Measurements from ENCODE around the gene TMEM131.

TMEM131 gene

DNA sequence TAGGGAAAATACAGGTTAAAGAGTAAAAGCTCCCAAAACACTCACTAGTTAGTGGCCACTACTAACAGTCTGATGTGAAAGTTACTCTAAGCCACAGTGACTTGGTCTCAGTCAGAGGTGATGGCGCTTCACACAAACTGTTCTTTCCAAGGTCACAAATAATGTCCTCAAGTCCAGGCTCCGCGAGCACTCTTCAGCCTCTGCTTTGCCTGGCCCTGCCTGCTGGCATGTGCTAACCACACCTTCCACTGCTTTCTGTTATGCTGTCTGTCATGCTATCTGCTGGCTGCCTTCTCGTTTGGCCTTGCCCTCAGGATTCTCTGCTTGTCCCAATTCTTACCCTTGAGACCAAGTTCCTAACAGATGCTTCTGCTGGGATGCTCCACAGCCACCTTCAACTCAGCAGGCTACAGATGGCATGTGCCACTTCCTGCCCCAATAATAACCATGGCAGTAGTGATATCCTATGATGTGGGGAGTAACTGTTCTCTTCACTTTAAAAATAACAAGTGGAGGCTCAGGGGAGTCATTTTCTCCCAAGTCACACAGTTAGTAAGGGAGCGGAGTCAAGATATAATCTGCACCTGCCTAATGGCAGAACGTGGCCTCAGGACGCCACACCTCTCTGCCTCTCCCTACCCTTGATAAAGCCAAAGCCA, 206.6 kb downstream of the TMEM131 start:
- no peak for DNase-seq

DNA sequence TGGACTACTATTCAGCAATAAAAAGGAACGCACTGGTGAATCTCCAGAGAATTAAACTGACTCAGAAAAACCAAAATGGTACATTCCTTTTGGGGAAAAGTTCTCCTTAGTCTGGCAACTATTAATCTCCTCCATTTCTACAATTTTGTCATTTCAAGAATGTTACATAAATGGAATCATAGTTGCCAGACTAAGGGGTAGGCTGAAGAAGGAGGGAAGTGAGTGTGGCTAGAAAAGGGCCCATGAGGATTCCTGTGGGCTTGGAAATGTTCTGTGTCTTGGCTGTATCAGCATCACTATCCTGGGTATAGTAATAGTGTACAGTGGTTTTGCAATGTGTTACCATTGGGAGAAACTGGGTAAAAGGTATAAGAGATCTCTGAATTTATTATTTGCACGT, 209.9 kb downstream of the TMEM131 start:
- no peak for DNase-seq

DNA sequence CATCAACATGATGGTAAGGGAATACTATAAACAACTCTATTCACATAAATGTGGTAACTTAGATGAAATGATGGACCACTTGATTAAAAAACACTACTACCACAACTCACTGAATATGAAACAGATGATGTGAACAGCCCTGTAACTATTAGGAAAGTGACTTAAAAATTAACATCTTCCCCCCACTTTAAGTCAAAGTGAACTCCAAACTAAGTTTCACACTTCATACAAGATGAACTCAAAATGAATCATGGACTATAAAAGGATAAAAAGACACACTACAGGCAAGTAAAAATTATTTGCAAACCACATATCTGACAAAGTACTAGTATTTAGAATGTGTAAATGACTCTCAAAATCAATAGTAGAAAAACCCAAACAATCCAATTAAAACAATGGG, 210.8 kb downstream of the TMEM131 start:
- DNase-seq = no peak

DNA sequence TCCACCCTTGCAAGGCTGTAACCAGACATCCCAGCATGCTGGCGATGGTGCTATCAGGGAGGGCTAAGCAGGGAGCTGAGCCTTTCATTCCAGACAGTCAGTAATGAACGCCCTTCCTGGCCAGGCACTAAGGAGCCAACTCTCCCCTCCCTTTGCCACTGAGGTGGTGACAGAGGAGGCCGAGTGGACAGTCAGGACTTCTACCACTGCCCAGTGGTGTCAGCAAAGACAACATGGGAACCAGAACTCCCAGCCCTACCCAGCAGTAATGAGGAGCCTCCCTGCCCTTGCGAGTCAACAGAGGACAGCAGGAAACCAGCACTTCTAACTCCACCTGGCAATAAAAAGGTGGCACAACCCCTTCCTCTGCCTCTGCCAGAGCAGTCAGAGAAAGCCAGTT, 213.8 kb downstream of the TMEM131 start:
- no peak for DNase-seq

DNA sequence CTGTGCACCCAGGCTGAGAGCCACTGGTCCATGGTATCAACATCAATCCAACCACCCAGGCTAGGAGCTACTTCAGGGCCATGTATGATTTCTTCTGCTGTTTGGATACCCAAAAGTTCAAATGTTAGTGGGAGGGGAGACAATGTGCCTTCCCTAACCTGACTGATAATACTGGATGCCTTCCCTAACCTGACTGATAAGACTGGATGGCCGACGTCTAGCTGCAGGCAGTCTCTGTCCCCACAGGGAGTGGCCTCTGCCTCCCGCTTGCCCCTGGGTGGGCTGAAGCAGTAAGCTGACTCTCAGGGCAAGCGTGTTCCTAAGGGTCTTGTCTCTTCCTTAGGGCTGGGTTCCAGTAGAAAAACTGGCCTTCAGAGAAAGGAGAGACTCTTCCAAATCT, 216.6 kb downstream of the TMEM131 start:
- no peak for DNase-seq

DNA sequence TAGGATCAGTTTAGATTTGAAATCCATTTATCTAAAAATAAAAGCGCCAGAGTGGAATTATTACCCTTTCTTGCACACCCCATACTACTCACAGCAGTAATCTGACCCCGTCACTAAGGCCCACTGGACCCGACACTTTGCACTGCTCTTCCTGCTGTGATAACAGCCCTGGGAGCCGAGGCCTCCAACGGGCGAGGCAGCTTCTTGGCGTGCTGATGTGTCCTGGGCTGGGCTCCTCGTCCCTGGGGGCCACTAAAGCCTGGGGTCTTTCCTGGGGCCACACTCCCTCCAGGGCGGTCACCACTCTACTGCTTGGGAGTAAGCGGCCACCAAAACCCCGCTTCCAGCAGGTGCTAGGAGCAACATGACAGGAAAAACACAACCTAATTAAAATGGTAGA, 220.7 kb downstream of the TMEM131 start:
- DNase-seq = no peak

DNA sequence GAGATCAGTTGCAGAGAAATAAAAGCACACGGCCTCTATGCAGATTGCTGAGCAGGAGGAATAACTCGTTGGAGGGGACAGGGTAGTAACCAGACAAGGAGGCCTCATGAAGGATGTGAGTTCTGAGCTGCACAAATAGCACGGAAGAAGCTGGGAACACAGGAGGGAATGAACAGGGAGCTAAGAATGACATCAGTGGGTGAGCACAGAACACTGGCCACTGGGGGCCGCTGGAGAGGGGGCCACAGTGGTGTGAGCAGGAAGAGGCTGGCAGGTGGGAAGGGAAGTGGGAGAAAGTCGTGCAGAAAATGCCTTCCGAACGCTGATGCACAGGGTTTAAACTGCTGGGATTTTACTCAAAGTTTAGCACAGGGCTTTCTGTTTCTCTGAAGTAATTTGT, 221.3 kb downstream of the TMEM131 start:
- no peak for DNase-seq

DNA sequence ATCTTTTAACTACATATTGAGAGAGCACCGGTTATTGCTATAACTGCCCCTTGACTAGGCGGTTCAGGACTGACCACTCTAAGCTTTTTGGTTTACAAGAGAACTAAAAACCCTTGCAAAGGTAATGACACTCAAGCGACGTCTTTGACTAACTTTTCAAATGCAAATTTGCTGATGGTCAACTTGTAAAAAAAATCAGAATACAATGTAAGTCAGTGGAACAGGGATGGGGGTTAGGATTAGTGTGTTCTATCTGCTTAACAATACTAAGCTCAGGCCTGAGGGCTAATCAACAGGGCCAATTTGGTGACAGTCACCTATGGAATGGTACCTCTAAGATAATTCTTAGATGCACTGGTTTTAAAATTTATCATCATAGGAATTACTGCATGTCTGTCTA, 225.3 kb downstream of the TMEM131 start:
- DNase-seq = no peak

DNA sequence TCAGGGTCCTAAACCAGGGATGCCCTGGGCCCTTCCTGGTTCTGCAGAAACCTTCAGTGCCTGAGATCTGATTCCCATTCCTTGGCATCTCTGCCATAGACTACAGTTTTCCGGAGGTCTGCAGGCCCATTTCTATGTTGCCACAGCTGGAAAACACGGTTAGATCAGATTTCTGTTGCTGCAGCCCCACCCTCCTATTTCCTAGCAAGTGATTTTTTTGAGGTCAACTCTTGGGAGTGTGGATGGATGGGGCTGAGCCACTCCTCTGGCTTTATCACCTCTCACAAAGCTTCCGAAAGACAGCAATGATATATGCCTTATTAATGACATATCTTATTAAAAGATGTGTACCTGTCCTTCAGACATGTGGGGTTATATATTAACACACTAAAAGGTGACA, 226.0 kb downstream of the TMEM131 start:
- no peak for DNase-seq

DNA sequence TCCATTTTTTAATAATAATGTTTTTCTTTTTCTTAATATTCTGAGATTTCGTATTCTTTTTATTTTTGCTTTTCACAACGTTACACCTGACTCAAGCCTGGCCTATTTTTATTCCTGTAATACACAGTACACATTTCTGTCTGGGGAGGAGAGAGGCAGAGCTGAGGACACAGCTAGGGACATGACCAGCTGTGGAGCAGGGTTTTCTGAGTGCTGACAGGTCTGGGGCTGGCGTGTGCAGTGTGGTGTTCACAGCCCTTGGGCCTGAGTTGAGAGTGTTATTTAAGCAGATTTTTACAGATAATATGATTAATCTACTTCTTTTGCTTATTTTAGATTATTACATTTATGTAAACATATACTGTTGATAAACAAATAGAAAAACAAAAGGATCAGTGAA, 226.4 kb downstream of the TMEM131 start:
- no peak for DNase-seq

DNA sequence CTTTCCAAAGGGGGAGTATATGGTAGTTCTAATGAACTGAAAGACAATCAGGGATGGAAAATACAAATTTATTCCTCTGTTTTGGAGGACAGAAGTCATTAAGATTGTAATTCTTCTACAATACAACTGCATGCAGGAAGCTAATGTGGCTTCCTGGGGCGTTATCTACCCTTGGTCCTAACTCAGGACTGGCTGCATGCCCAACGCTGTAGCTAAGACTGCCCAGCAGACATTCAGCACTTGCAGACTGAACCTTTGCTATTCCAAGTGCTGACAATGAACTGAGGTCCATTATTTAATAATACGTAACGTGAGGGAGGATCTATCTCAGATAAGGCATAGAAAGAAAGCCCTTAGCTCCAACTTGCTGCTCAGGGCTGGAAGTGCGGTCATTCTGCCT, 229.2 kb downstream of the TMEM131 start:
- DNase-seq = no peak

DNA sequence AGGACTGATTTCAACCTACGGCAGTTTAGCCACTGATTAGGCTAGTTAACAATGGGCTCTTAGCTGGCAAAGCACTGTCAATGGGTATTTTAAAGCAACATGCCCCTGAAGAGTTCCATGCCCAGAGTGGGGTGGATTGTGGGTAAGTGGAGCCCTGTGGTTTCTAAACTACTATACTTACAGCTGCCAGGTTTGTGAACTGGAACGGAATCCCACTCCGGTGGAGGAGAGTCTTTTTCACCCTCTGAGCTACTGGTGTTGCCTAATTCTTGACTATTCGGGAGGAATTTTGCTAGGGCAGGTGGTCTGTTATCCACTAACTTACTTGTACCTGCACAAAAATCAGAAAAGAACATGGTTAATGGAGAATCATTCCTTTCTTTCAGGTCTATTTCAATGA, 229.8 kb downstream of the TMEM131 start:
- DNase-seq = no peak

DNA sequence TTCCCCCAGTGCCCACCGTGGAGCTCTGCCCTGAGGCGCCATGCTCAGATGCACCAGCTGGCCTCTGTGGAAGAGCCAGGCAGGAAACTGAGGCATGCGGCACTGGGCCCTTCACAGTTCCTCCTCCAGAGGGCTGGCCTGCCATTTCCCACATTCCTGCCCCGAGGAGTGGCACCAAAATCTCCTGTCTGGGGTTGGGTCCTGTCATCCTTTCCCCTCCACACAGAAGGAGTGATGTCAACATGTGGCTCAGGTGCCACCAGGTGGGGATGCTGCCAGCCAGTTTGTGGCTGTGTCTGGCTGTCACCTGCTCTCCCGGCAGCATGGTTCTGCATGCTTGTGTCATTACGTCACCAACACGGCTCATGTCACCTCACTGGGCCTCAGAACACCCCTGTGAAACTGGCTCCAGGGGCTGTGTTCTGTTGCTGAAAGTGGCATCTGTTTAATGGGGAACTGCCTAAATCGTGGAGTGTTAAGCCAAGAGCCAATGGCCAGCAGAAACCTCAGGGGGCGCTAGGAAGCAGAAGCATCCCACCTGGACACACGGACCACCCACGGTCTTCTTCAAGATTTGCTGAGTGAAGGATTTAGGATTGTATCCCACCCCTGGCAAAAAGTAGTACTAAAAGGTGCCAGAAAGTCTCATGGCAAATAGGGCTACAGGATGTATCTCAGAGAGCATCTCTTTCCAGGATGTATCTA, 231.0 kb downstream of the TMEM131 start:
- DNase-seq = no peak

DNA sequence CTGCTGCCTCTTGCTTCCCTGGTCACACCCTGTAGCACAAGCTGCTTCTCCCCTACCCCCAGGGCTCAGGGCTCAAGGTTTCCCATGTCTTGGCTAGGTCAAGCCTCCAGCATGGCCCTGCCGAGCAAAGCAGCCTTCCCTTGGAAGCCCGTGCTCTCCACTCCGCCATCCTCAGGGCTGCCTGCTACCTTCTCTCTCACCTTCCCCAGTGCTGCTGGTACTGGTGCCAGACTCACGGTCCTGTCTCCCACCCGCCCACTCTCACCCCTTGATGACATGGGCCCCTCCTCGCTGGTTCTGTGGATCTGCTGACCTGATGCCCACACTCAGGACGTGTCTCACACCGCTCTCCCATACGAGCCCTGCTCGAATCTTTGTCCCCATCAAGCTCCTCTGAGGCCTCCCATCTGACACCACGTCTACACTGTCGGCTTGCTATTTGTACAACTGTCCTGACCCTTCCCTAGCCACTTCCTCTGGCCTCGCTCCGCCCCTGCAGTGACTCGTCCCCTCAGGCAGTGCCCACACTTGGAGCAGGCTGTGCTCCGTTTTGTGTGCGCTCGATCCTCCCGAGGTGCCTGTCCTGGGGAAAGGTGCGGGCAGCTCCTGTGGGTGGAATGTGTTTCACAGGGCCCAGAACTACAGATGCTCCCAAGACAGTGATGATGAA, 232.4 kb downstream of the TMEM131 start:
- no peak for DNase-seq

DNA sequence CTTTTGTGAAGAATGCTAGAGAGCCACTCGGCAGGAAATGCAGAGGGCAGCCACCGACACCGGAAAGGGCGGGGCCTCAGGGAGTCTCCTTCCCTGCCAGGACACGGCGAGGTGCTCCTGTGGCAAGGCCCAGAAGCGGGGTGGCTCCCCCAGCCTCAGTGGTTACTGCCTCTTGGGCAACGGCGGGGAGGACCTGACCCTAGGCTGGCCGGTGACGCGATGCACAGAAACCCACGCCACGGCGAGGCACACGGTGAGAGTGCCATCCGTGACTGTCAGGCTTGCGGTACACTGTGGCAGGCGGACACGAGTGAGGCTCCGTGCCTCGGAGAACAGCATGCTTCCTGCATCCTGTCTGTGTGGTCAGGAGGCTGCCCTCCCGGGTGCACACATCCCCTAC, 234.6 kb downstream of the TMEM131 start:
- DNase-seq = peak; percentile 81

DNA sequence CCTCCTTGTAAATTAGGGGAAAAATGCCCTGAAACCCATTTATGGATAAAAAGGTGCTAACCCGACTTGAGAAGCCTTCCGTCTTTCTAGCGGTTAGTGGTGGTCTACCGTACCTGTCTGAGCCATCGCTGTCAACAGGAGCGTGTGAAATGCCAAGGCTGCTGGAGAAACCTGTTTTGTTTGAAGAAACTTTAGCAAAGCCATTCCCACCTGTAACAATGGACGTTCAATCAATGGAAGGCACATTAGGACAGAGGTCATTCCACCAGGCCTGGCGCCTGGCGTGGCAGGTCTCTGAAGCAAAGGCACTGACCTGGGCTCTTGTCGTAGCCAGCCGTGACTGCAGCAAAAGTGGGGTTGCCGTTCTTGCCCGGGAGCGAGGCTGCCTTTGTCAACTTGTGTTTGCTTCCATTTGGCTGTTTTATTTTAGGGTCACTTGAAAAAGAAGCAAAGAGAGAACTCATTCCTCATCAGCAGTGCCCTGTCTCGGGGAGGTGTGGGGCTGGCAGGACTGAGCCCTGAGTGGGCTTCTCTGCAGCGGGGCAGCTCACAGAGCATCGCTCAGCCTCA, 235.2 kb downstream of the TMEM131 start:
- peak; percentile 54 for DNase-seq

DNA sequence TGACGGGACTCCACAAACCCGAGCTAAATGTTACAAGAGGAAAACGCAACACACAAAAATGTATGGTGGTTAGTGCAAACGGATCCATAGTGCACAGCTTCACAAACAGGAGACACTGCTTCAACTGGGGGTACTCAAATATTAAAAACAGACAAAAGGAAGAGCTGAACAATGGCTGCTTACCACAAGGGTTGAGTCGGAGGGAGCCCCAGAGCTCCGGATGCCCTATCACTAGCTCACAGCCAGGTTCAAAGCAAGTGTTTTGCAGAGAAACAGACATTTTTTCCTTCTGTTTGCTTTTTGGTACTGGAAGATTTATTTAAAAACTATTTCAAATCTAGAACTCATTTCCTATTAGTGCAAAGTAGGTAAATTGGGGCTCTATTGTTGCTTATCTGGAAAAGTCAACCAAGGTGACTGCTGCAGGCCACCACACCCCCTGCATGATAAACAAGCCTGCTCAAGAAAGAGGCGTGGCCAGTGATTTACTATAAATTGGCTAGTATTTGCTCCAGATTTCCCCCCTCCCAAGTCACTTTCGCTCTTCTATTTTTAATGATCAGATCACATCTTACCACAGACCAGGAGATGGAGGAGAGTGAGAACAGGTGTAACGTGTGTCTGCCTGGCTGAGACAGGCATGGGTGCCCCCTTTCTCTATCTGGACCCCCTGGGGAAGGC, 235.9 kb downstream of the TMEM131 start:
- peak; percentile 53 for DNase-seq

DNA sequence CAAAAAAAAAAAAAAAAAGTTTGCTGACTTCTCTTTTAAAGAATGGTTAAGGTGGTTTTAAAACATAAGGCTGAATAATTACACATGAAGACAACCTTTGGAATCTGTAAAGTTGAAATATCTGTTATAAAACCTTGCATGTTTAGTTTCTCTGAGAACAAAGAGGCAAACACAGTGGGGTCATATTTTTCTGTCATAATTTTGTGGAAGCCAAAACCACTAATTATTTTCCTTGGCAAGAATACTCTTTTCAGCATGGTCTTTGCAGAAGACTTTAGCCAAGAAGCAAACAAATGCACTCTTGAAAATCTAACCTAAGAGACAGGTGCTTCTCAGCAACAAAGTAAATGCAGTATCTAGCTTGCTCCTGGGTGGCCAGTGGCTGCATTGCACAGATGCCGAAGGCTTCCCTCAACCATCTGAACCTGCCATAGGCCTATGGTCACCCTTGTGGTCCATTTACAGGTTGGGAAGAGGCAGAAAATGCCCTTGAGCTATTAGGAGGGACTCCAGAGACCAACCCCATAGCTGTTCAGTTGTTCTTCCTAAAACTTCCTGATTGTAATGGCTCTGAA, 237.5 kb downstream of the TMEM131 start:
- DNase-seq = no peak

DNA sequence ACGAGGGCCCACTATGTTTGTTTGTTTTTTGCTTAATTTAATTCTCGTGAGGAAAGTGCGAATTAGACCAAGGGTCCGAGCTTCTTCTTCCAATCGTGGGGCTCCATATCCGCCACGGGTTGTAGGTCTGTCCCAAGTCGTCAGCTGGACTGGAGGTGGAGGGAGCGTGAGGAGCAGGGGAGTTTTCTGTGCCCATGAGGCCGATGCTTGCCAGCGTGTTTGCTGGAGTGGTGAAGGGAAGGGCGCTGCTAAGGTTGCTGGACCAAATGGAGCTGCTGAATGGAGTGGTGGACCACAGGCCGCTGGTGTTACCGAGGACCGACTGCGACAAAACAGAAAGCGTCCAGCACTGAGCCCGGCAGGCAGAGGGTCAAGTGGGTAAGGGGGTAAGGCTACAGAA, 238.7 kb downstream of the TMEM131 start:
- no peak for DNase-seq

DNA sequence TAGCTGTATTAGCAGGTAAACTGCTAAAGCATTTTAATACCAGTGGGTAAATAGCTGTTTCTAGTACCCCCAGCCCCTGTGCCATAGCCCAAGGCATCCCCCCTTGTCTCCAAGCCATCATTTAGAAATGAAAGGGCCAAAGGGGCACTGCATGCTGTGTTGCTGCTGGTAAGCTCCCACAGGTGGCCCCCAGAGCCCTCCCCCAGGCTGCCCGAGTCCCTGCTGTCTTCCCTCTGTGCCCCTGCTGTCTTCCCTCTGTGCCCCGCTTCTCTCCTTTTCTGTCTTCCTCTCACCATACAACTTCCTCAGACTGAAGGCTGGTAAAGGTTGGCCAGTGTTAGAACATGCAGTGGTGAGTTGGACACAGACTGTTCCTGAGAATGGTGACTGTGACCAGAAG, 240.3 kb downstream of the TMEM131 start:
- no peak for DNase-seq

DNA sequence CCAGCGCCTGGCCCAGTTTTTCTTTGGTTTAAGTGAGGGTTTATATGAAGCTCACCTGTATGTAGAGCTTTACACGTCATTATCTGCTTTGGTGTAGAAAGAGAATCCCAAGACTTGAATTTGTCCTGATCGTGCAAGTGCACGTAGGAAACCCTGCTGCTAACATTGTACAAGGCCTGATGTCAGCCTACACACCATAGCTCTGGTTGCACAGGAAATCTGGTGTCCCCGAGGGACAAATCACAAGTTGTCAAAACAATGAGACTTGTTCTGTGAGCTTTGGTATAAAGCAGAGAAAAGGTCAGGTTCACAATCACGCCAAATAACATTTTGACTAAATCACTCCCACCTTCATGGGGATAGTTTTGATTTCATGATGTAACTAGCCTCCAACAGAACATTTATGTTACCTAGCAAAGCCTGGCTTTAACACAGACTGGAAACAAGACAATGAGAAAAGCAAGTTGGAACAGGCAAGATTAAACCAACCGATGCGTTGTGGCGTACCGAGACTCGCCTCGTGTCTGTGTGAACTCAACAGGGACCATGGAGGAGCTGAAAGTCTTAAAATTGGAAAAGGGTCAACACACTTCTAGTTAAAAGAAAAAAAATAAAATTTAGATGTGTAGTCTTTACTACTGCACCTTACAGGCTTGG, 240.9 kb downstream of the TMEM131 start:
- no peak for DNase-seq

Measured in activated CD8-positive, alpha-beta memory T cell treated with anti-CD3 and anti-CD28 coated beads for 24 hours (primary cell).